ENCODE data around the gene DPYSL3.

The DPYSL3 gene

DNA sequence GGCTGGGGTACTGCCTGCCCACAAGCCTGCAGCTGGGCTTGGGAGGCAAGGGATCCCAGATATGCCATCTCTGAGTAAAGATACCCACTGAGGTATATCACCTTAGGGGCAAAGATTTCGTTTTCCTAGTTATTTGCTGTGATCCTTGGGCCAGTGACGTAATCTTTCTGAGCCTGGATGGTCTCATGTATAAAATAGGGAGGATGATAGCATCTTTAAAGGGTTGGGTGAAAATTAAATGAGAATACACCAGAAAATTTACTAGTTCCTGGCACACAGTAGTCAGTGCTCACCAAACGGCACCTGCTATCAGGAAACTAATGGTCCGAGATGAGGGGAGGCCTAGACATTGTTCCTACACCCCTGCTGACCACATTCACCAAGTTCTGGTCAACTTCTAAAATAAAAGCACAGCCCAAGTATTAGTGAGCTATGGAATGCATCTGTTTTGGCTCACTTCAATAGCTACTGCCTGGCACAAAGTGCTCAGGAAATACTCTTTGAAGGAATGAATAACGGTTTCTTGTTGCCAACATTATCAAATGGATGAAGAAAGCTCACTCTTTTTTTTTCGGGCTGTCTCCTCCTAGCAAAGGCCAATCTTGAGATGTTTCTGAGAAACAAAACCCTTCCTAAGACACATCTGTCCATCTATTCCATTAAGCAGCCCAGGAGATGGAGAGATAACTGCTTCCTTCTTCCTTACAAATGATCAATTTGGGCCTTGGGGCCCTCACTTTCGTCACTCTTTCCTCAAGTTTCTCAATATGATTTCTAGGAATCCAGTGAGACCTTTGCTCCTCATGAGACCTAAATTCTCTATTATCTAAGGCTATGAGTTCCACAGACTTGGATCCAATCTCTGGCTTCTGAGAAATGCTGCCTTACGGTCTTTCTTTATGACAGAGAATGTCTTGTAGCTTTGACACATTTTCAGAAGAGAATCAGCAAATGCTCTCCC lies 98.2 kb downstream of the DPYSL3 start:
- CTCF ChIA-PET: no interaction called here
- no peak for DNase-seq (ENCODE audit: extremely low spot score)
- POLR2A ChIA-PET: no interaction called here

DNA sequence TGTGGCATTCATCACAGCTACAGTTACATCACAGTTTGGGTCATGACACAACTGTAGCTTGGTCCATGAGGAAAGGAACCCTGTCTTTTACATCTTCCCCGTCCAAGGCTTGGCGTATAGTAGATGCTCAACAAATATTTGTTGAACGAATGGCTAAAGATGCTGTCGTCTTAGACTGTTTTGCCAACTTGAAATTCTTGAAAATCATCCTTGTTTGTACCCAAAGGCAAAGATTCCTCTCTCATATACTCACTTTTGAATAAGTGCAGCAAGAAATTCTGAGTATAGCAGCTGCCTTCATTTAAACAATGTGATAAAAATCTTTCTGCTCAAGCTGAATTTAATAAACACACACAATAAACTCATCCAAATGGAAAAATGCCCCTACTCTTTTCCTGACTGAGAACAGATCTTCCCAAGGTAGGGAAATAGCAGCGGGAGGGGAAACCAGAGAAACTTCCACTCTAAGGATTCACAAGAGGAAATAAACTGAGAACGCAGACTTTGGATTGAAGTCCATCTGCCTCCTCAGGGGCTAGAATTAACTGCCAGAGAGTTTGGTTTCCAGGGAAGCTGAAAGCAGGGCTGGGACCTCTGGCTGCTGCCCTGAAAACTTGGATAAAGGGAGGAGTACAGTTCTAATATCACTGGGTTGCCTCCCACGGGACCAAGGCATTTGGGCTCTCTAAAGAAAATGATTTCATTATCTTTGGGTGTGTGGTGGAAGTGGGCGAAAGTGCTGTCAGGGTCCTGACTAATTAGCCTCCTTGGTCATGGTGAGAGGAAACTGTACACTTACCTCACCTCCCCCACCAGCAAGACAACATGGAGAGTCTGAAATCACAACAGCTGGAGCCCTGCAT lies 99.1 kb downstream of the DPYSL3 start:
- TF ChIP-seq BHLHE40 (IDR thresholded peaks at IDR 0.05; ENCODE audit: borderline replicate concordance): no peak
- TF ChIP-seq NFRKB (IDR thresholded peaks at IDR 0.05): no peak
- no peak for TF ChIP-seq ELF4 (IDR thresholded peaks at IDR 0.05)
- TF ChIP-seq L3MBTL2 (conservative IDR thresholded peaks at IDR 0.05): no peak
- TF ChIP-seq SUZ12 (IDR thresholded peaks at IDR 0.05): no peak
- ChIA-PET CTCF (no interaction called here), POLR2A (no interaction called here)
- DNase-seq (ENCODE audit: extremely low spot score): no peak

More for the DNA sequence above, 98.2 kb downstream of the DPYSL3 start:
- TF ChIP-seq FOXM1 (IDR thresholded peaks at IDR 0.05; ENCODE audit: borderline replicate concordance) (no peak), ARNT (IDR thresholded peaks at IDR 0.05) (no peak), ZNF384 (IDR thresholded peaks at IDR 0.05) (no peak), HDGF (IDR thresholded peaks at IDR 0.05; ENCODE audit: borderline replicate concordance) (no peak), FOXK2 (IDR thresholded peaks at IDR 0.05) (no peak), L3MBTL2 (conservative IDR thresholded peaks at IDR 0.05) (no peak), LEF1 (IDR thresholded peaks at IDR 0.05; ENCODE audit: borderline replicate concordance) (no peak), TARDBP (IDR thresholded peaks at IDR 0.05) (no peak), SUZ12 (IDR thresholded peaks at IDR 0.05) (no peak), NFRKB (IDR thresholded peaks at IDR 0.05) (no peak), FOXA1 (IDR thresholded peaks at IDR 0.05) (no peak), ELF4 (IDR thresholded peaks at IDR 0.05) (no peak), SP1 (IDR thresholded peaks at IDR 0.05) (no peak), BHLHE40 (IDR thresholded peaks at IDR 0.05; ENCODE audit: borderline replicate concordance) (no peak), CTBP1 (IDR thresholded peaks at IDR 0.05; ENCODE audit: borderline replicate concordance) (no peak)
- TF ChIP-seq, protein P1, sequence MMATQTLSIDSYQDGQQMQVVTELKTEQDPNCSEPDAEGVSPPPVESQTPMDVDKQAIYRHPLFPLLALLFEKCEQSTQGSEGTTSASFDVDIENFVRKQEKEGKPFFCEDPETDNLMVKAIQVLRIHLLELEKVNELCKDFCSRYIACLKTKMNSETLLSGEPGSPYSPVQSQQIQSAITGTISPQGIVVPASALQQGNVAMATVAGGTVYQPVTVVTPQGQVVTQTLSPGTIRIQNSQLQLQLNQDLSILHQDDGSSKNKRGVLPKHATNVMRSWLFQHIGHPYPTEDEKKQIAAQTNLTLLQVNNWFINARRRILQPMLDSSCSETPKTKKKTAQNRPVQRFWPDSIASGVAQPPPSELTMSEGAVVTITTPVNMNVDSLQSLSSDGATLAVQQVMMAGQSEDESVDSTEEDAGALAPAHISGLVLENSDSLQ (IDR thresholded peaks at IDR 0.05): no peak

DNA sequence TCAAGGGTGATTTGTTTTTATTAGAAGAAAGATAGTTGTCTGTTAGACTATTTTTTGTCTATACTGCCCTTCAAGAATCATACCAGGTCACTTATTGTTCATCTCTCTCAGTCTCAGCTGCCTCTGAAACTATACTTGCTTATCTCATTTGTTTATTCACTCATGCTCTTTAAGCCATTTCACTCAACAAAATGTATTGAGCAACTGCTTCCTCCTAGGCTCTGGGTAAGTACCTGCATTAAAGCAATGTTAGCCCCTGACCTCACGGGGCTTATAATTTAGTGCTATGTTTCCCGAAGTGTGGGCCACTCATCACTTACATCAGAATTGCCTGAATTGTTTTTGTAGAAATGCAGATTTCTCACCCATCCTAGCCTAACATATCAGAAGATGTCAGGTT lies 100.9 kb downstream of the DPYSL3 start:
- TF ChIP-seq SP1 (IDR thresholded peaks at IDR 0.05) (no peak), FOXA1 (IDR thresholded peaks at IDR 0.05) (no peak), SUZ12 (IDR thresholded peaks at IDR 0.05) (no peak), FOXK2 (IDR thresholded peaks at IDR 0.05) (no peak), L3MBTL2 (conservative IDR thresholded peaks at IDR 0.05) (no peak), LEF1 (IDR thresholded peaks at IDR 0.05; ENCODE audit: borderline replicate concordance) (no peak), ZNF384 (IDR thresholded peaks at IDR 0.05) (no peak), ELF4 (IDR thresholded peaks at IDR 0.05) (no peak), CTBP1 (IDR thresholded peaks at IDR 0.05; ENCODE audit: borderline replicate concordance) (no peak), NFRKB (IDR thresholded peaks at IDR 0.05) (no peak), FOXM1 (IDR thresholded peaks at IDR 0.05; ENCODE audit: borderline replicate concordance) (no peak), TARDBP (IDR thresholded peaks at IDR 0.05) (no peak)
- TF ChIP-seq, protein P1 (IDR thresholded peaks at IDR 0.05): no peak
- ChIA-PET POLR2A (no interaction called here), CTCF (no interaction called here)
- no peak for DNase-seq (ENCODE audit: extremely low spot score)

DNA sequence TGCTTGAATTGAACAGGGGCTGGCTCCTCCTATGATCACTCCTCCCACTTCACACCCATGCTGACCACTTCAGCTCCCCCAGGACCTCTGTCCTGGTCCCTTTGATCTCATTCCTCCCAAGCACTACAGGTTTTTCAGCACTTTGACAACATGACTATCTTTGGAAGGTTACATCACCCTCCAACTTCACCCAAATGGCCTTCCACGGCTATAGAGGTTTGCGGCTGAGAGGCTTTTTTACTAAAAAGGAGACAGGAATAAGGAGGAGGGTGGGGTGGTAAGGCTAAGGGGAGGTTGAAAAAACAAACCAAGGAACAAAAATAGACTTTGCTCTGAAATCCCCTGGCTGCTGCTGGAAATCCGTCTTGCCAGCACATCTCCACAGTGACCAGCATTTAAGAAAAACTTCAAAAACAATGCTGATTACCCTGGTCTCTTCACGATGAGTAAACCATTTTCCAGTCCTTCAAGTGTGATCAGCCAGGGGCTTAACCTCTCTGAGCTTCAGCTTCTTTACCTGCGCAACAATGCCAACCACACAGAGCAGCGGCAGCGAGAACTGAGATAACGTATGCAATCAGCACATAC lies 102.7 kb downstream of the DPYSL3 start:
- no peak for DNase-seq (ENCODE audit: extremely low spot score)
- ChIA-PET CTCF (no interaction called here), POLR2A (no interaction called here)
- no peak for TF ChIP-seq ARNT (IDR thresholded peaks at IDR 0.05)
- TF ChIP-seq BHLHE40 (IDR thresholded peaks at IDR 0.05; ENCODE audit: borderline replicate concordance): no peak

DNA sequence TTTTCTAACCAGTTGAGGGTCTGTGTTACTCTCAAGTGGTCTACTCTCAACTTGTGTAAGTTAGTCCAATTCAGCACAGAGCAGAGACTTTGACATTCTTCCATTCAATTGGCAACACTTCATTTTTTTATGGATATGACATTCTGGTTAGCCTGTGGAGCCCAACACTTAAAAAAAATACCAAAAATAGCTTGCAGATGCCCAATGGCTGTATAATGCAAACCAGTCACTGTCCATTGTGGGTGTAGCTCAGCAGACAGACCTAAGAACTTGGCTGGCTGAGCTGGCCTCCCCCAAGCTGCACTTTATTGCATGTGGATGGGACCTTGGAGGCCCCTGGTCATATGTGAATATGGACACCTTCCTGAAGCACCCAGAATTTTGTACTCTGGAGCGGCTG lies 103.2 kb downstream of the DPYSL3 start:
- TF ChIP-seq HDGF (IDR thresholded peaks at IDR 0.05; ENCODE audit: borderline replicate concordance) (no peak), ARNT (IDR thresholded peaks at IDR 0.05) (no peak), FOXK2 (IDR thresholded peaks at IDR 0.05) (no peak), FOXA1 (IDR thresholded peaks at IDR 0.05) (no peak), BHLHE40 (IDR thresholded peaks at IDR 0.05; ENCODE audit: borderline replicate concordance) (no peak), LEF1 (IDR thresholded peaks at IDR 0.05; ENCODE audit: borderline replicate concordance) (no peak), L3MBTL2 (conservative IDR thresholded peaks at IDR 0.05) (no peak), ZNF384 (IDR thresholded peaks at IDR 0.05) (no peak), CTBP1 (IDR thresholded peaks at IDR 0.05; ENCODE audit: borderline replicate concordance) (no peak)
- TF ChIP-seq, protein P1 (IDR thresholded peaks at IDR 0.05): no peak
- ChIA-PET CTCF (interaction anchor here (0.9 kb wide), 1 partner anchor 170 kb away, joined by 4 read pairs; no protein-coding TSS in a partner anchor), POLR2A (no interaction called here)
- no peak for DNase-seq (ENCODE audit: extremely low spot score)
